Kidney (tissue), 14 donors: Measurements from ENCODE around the gene GRIP2. TPM values are rescaled to one million over a fixed set of nuclear protein-coding genes. Genes with fewer than 3 reads are reported as not detected.

Experiments used
- DNase-seq, 5 donors: peaks; one replicate each; pipeline ENCODE4 v3.0.0-alpha.2; 2013 to 2020
- FAIRE-seq: peaks from 2 replicates; lab custom pipeline; 2012; peaks lifted over from hg19 to GRCh38; lab: Jason Lieb, UNC
- H3K27ac ChIP-seq, 2 donors: one replicate each; pipeline ENCODE4 v1.7.0; 2013; ENCODE audit warnings: low read depth in 2 of 2, low read length in 2 of 2, inconsistent platforms in 1 of 2
- H3K27me3 ChIP-seq: one replicate; pipeline ENCODE4 v1.7.1; 2013; ENCODE audit warnings: low read length, inconsistent platforms; ENCODE audit not compliant: control insufficient read depth, insufficient read depth
- H3K36me3 ChIP-seq, 3 donors: one replicate each; pipeline versions ENCODE4 v1.7.0 to v1.7.1; 2013; ENCODE audit warnings: low read length in 3 of 3, control low read depth in 1 of 3, inconsistent platforms in 1 of 3; ENCODE audit not compliant: insufficient read depth in 3 of 3, control insufficient read depth in 2 of 3
- H3K4me1 ChIP-seq, 3 donors: one replicate each; pipeline versions ENCODE4 v1.7.0 to v1.7.1; 2013; ENCODE audit warnings: low read length in 3 of 3, inconsistent platforms in 1 of 3, low read depth in 1 of 3; ENCODE audit not compliant: control insufficient read depth in 2 of 3, insufficient read depth in 2 of 3
- H3K4me3 ChIP-seq, 3 donors: one replicate each; pipeline versions ENCODE4 v1.7.0 to v1.8.1; 2013; ENCODE audit warnings: low read length in 3 of 3, control low read depth in 1 of 3, inconsistent platforms in 1 of 3
- H3K9ac ChIP-seq, 3 donors: one replicate each; pipeline versions ENCODE4 v1.7.0 to v1.7.1; 2013; ENCODE audit warnings: low read length in 3 of 3, control low read depth in 1 of 3, inconsistent platforms in 1 of 3
- H3K9me3 ChIP-seq, 3 donors: one replicate each; pipeline versions ENCODE4 v1.7.0 to v1.7.1; 2013; ENCODE audit warnings: low read length in 3 of 3, control low read depth in 1 of 3, inconsistent platforms in 1 of 3; ENCODE audit not compliant: control insufficient read depth in 2 of 3, insufficient read depth in 1 of 3
- CTCF ChIP-seq: IDR thresholded peaks from 3 replicates; pipeline ENCODE4 v1.5.1; 2012; ENCODE audit warnings: mild to moderate bottlenecking, moderate library complexity, borderline replicate concordance; ENCODE audit not compliant: insufficient read depth; ENCODE audit errors: extremely low read depth
- intact Hi-C: fragments of 100-400 bp; cut with DNase I; formaldehyde crosslinking; loops from one replicate; pipeline ENCODE4 v1.11.1; 2022
- polyA plus RNA-seq: library from polyadenylated mRNA; stranded (reverse); fragments of 350-450 nt; fragmentation: Illumina TruSeq; extraction: RNeasy Lipid Tissue Mini Kit (QIAGEN cat#74804); gene quantifications from one replicate; pipeline ENCODE4 v1.2.3, GENCODE V29; 2014; ENCODE audit warnings: low read depth, low replicate concordance; ENCODE audit not compliant: insufficient read depth
- total RNA-seq: library from RNA; stranded (reverse); fragmentation: NEBNext Ultra II Directional; extraction: Animal tissue kit (Norgen Biotek cat#: 25700); gene quantifications from one replicate; pipeline ENCODE4 v1.2.1, GENCODE V29; 2021
- donor health status: control.
- donor health status: control.
- donor health status: control.
- donor health status: control.
- donor health status: control.
- donor health status: DM: yes; HTN: yes; CAD: no.
- donor health status: Normal renal cell carcinoma (clear cell type).

The GRIP2 gene
- total and polyA plus RNA-seq, 2 donors from 2014 or later, result 3.0 to 3.2 TPM

- Histone ChIP-seq H3K27me3 (no peaks in the 10 kb centered on the region), H3K9me3 (no peaks in the 10 kb centered on the region), H3K36me3 (no peaks in the 10 kb centered on the region), H3K9ac (no peak overlapping the region), H3K27ac (no peak overlapping the region), H3K4me1 (no peaks in the 10 kb centered on the region), H3K4me3 (no peak overlapping the region)
- intact Hi-C loops, result no loop called here
- TF ChIP-seq CTCF, result no peak
- no peak for FAIRE-seq
- peak in 2 of 5 donors; percentile 22 to 47 for DNase-seq
These were observed 19.2 kb downstream of the GRIP2 start for GRCh38 chr3:14520967-14521366.

GRCh38 chr3:14520149-14520548 lies 20.0 kb downstream of the GRIP2 start:
- H3K27me3 ChIP-seq, result no peaks in the 10 kb centered on the region
- H3K36me3 ChIP-seq, result no peaks in the 10 kb centered on the region
- no peak overlapping the region for H3K27ac ChIP-seq
- no peaks in the 10 kb centered on the region for H3K4me1 ChIP-seq
- no peak overlapping the region for H3K9ac ChIP-seq
- intact Hi-C loops, result no loop called here
- peak in 1 of 5 donors; percentile 29 for DNase-seq
- H3K9me3 ChIP-seq, result no peaks in the 10 kb centered on the region
- no peak overlapping the region for H3K4me3 ChIP-seq
- no peak for FAIRE-seq
- TF ChIP-seq CTCF, result no peak

- no peaks in the 10 kb centered on the region for H3K36me3 ChIP-seq
- H3K9ac ChIP-seq, result no peak overlapping the region
- H3K27ac ChIP-seq, result no peak overlapping the region
- intact Hi-C loops, result loop anchor here (10.0 kb wide), 1 partner anchor 115 kb away; no protein-coding TSS in a partner anchor
- DNase-seq (peak in 1 of 5 donors; percentile 12), FAIRE-seq (no peak)
- TF ChIP-seq CTCF, result no peak
- H3K4me1 ChIP-seq, result no peaks in the 10 kb centered on the region
- H3K27me3 ChIP-seq, result no peaks in the 10 kb centered on the region
- H3K9me3 ChIP-seq, result no peaks in the 10 kb centered on the region
- no peak overlapping the region for H3K4me3 ChIP-seq
These were observed 20.7 kb downstream of the GRIP2 start for GRCh38 chr3:14519406-14519805.

- FAIRE-seq, result no peak
- no peak overlapping the region for H3K4me3 ChIP-seq
- no peaks in the 10 kb centered on the region for H3K4me1 ChIP-seq
- H3K36me3 ChIP-seq, result no peaks in the 10 kb centered on the region
- DNase-seq, result peak in 1 of 5 donors; percentile 25
- no peak overlapping the region for H3K9ac ChIP-seq
- H3K27me3 ChIP-seq, result no peaks in the 10 kb centered on the region
- TF ChIP-seq CTCF, result no peak
- no peak overlapping the region for H3K27ac ChIP-seq
- intact Hi-C loops, result loop anchor here (10.0 kb wide), 1 partner anchor 116 kb away; no protein-coding TSS in a partner anchor
- no peaks in the 10 kb centered on the region for H3K9me3 ChIP-seq
These were observed 21.2 kb downstream of the GRIP2 start for GRCh38 chr3:14518893-14519292.
